NCI-H526 (cell line): ENCODE results near the gene SPRED3.
"Not testable (repeated sequence)": the region's sequence is repeated elsewhere in the genome, so short reads cannot be mapped to it uniquely, and the experiment has no call there.

ENCODE experiments used
- DNase-seq, 2 experiments: peaks; one replicate each; lab custom pipeline; 2025; lab: John Stamatoyannopoulos, UW

SPRED3 gene

GRCh38 chr19:38391911-38392464 lies 3.5 kb downstream of the SPRED3 start:
- DNase-seq: no peak

- DNase-seq: no peak
Observed at GRCh38 chr19:38392707-38393308, 4.3 kb downstream of the SPRED3 start.

GRCh38 chr19:38394488-38394887 lies 6.0 kb downstream of the SPRED3 start:
- DNase-seq: peak in 1 of 2 experiments; percentile 65

- no peak for DNase-seq
Observed at GRCh38 chr19:38395381-38396114, 7.1 kb downstream of the SPRED3 start.

GRCh38 chr19:38399081-38399480 lies 10.6 kb downstream of the SPRED3 start:
- no peak for DNase-seq

- DNase-seq: no peak
Observed at GRCh38 chr19:38399537-38399936, 11.0 kb downstream of the SPRED3 start.

- DNase-seq: no peak
Observed at GRCh38 chr19:38400361-38400760, 11.9 kb downstream of the SPRED3 start.

- no peak for DNase-seq
Observed at GRCh38 chr19:38401148-38401547, 12.7 kb downstream of the SPRED3 start.

- DNase-seq: no peak
Observed at GRCh38 chr19:38402623-38402966, 14.1 kb downstream of the SPRED3 start.

GRCh38 chr19:38402967-38403674 lies 14.6 kb downstream of the SPRED3 start, which contains the start of gene FAM98C:
FAM98C (plus strand) TSS chr19:38403093; CDS start chr19:38403154, 61 bp downstream.
- DNase-seq: peak; percentile 95 to 99

GRCh38 chr19:38404858-38405257 lies 16.4 kb downstream of the SPRED3 start:
- no peak for DNase-seq

GRCh38 chr19:38405276-38405675 lies 16.8 kb downstream of the SPRED3 start:
- no peak for DNase-seq

- no peak for DNase-seq
Observed at GRCh38 chr19:38409631-38410133, 21.2 kb downstream of the SPRED3 start.

GRCh38 chr19:38410407-38410806 lies 21.9 kb downstream of the SPRED3 start:
- DNase-seq: not testable (repeated sequence)

- DNase-seq: no peak
Observed at GRCh38 chr19:38411041-38411712, 22.7 kb downstream of the SPRED3 start.

GRCh38 chr19:38411898-38412297 lies 23.4 kb downstream of the SPRED3 start:
- not testable (repeated sequence) for DNase-seq

- DNase-seq: no peak
Observed at GRCh38 chr19:38412491-38412890, 24.0 kb downstream of the SPRED3 start.

GRCh38 chr19:38412961-38413360 lies 24.5 kb downstream of the SPRED3 start:
- no peak for DNase-seq

GRCh38 chr19:38413416-38413815 lies 24.9 kb downstream of the SPRED3 start:
- no peak for DNase-seq

GRCh38 chr19:38417146-38417543 lies 28.6 kb downstream of the SPRED3 start:
- no peak for DNase-seq

- peak; percentile 26 to 84 for DNase-seq
Observed at GRCh38 chr19:38417544-38418506, 29.3 kb downstream of the SPRED3 start.
